IMR-90 (cell line): Measurements from ENCODE around the gene CREG2.

Experiments
- BHLHE40 ChIP-seq: fragments of 150-350 bp; IDR thresholded peaks from 2 replicates; pipeline ENCODE4 v1.6.1; 2016; ENCODE audit warnings: mild to moderate bottlenecking, low read depth, low read length
- MAFK ChIP-seq: IDR thresholded peaks from 2 replicates; pipeline ENCODE4 v1.6.1; 2012; ENCODE audit warnings: low read depth, low read length, improper control_type of control experiment
- MAZ ChIP-seq: IDR thresholded peaks from 2 replicates; pipeline ENCODE4 v1.6.1; 2012; ENCODE audit warnings: low read depth, mild to moderate bottlenecking, low read length, improper control_type of control experiment, moderate library complexity, borderline replicate concordance
- POLR2A ChIP-seq: IDR thresholded peaks from 2 replicates; pipeline ENCODE4 v1.6.1; 2012; ENCODE audit warnings: mild to moderate bottlenecking, low read depth, low read length
- RAD21 ChIP-seq: IDR thresholded peaks from 2 replicates; pipeline ENCODE4 v1.6.1; 2012; ENCODE audit warnings: low read length, improper control_type of control experiment
- RCOR1 ChIP-seq: IDR thresholded peaks from 2 replicates; pipeline ENCODE4 v1.6.1; 2012; ENCODE audit warnings: mild to moderate bottlenecking, low read length, improper control_type of control experiment; ENCODE audit not compliant: insufficient replicate concordance
- RFX5 ChIP-seq: IDR thresholded peaks from 2 replicates; pipeline ENCODE4 v1.8.0; 2012; ENCODE audit warnings: low read depth, mild to moderate bottlenecking, low read length, moderate library complexity
- SMC3 ChIP-seq: fragments of 150-350 bp; IDR thresholded peaks from 2 replicates; pipeline ENCODE4 v1.6.1; 2016; ENCODE audit warnings: low read depth, mild to moderate bottlenecking, antibody characterized with exemption, low read length, moderate library complexity
- TF ChIP-seq, protein P1 (sequence below): conservative IDR thresholded peaks from 2 replicates; pipeline ENCODE4 v1.5.1; 2012; ENCODE audit warnings: mild to moderate bottlenecking, low read depth, low read length, improper control_type of control experiment
- TF ChIP-seq, protein P2 (sequence below): fragments of 150-350 bp; IDR thresholded peaks from 2 replicates; pipeline ENCODE4 v1.6.1; 2016; ENCODE audit warnings: low read depth, mild to moderate bottlenecking, low read length, moderate library complexity, borderline replicate concordance

GRCh38 chr2:101400048-101400447 is 12.7 kb upstream of the CREG2 start:
- TF ChIP-seq, protein P1, sequence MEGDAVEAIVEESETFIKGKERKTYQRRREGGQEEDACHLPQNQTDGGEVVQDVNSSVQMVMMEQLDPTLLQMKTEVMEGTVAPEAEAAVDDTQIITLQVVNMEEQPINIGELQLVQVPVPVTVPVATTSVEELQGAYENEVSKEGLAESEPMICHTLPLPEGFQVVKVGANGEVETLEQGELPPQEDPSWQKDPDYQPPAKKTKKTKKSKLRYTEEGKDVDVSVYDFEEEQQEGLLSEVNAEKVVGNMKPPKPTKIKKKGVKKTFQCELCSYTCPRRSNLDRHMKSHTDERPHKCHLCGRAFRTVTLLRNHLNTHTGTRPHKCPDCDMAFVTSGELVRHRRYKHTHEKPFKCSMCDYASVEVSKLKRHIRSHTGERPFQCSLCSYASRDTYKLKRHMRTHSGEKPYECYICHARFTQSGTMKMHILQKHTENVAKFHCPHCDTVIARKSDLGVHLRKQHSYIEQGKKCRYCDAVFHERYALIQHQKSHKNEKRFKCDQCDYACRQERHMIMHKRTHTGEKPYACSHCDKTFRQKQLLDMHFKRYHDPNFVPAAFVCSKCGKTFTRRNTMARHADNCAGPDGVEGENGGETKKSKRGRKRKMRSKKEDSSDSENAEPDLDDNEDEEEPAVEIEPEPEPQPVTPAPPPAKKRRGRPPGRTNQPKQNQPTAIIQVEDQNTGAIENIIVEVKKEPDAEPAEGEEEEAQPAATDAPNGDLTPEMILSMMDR: no peak
- TF ChIP-seq RCOR1 (no peak), RAD21 (no peak), POLR2A (no peak), SMC3 (no peak), BHLHE40 (no peak), MAFK (no peak), MAZ (no peak), RFX5 (no peak)
- TF ChIP-seq, protein P2, sequence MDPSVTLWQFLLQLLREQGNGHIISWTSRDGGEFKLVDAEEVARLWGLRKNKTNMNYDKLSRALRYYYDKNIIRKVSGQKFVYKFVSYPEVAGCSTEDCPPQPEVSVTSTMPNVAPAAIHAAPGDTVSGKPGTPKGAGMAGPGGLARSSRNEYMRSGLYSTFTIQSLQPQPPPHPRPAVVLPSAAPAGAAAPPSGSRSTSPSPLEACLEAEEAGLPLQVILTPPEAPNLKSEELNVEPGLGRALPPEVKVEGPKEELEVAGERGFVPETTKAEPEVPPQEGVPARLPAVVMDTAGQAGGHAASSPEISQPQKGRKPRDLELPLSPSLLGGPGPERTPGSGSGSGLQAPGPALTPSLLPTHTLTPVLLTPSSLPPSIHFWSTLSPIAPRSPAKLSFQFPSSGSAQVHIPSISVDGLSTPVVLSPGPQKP: no peak
